DOHH2 (cell line): ENCODE data around the gene PIGQ.

ENCODE experiments used
- H3F3A ChIP-seq: fragments of 200-600 bp; sonication (generic), shearing (Covaris generic); 2 replicates; pipeline ENCODE4 v1.6.0; 2016; ENCODE audit warnings: antibody characterized with exemption, mild to moderate bottlenecking; ENCODE audit not compliant: control insufficient read depth, insufficient read depth
- H3K27ac ChIP-seq: fragments of 200-600 bp; sonication (generic); 2 replicates; pipeline ENCODE4 v1.5.1; 2014; ENCODE audit warnings: low read depth, mild to moderate bottlenecking, low read length, moderate library complexity
- H3K27me3 ChIP-seq: fragments of 200-600 bp; sonication (generic); 2 replicates; pipeline ENCODE4 v1.6.1; 2014; ENCODE audit warnings: mild to moderate bottlenecking, low read length, mixed read lengths; ENCODE audit not compliant: control insufficient read depth
- H3K36me3 ChIP-seq: fragments of 200-600 bp; sonication (generic); 2 replicates; pipeline ENCODE4 v1.6.1; 2014; ENCODE audit warnings: mild to moderate bottlenecking, low read length, moderate library complexity, mixed read lengths; ENCODE audit not compliant: control insufficient read depth
- H3K4me1 ChIP-seq: fragments of 200-600 bp; sonication (generic); 2 replicates; pipeline ENCODE4 v1.6.1; 2014; ENCODE audit warnings: mild to moderate bottlenecking, low read length, mixed read lengths; ENCODE audit not compliant: control insufficient read depth
- H3K4me2 ChIP-seq: fragments of 200-600 bp; sonication (generic); 2 replicates; pipeline ENCODE4 v1.6.0; 2014; ENCODE audit warnings: mild to moderate bottlenecking, low read length, moderate library complexity
- H3K4me3 ChIP-seq: fragments of 200-600 bp; sonication (generic); 2 replicates; pipeline ENCODE4 v1.5.1; 2014; ENCODE audit warnings: mild to moderate bottlenecking, low read length, mixed read lengths
- H3K79me2 ChIP-seq: fragments of 200-600 bp; sonication (generic); 2 replicates; pipeline ENCODE4 v1.6.1; 2014; ENCODE audit warnings: mild to moderate bottlenecking, low read length, mixed read lengths; ENCODE audit not compliant: control insufficient read depth
- H3K9me2 ChIP-seq: fragments of 200-600 bp; sonication (generic); replicated peaks from 2 replicates; pipeline ENCODE4 v1.6.1; 2014; ENCODE audit warnings: mild to moderate bottlenecking, low read length, mixed read lengths; ENCODE audit not compliant: control insufficient read depth
- H3K9me3 ChIP-seq: fragments of 200-600 bp; sonication (generic); 2 replicates; pipeline ENCODE4 v1.6.1; 2014; ENCODE audit warnings: antibody characterized with exemption, low read length, mixed read lengths; ENCODE audit not compliant: control insufficient read depth, insufficient read depth
- H4K20me1 ChIP-seq: fragments of 200-600 bp; sonication (generic); 2 replicates; pipeline ENCODE4 v1.6.0; 2014; ENCODE audit warnings: low read depth, mild to moderate bottlenecking, antibody characterized with exemption, low read length, moderate library complexity; ENCODE audit not compliant: control insufficient read depth, insufficient read depth
- EZH2phosphoT487 ChIP-seq: fragments of 200-600 bp; sonication (generic); IDR thresholded peaks from 2 replicates; pipeline ENCODE4 v1.6.1; 2017; ENCODE audit warnings: borderline replicate concordance, mild to moderate bottlenecking, antibody characterized with exemption, low read length, moderate library complexity, mixed read lengths
- TF ChIP-seq, protein P1 (sequence below): fragments of 200-600 bp; sonication (generic); IDR thresholded peaks from one replicate; pipeline ENCODE4 v1.5.1; 2014; ENCODE audit warnings: antibody characterized with exemption, mild to moderate bottlenecking, low read depth, low read length; ENCODE audit not compliant: poor library complexity, severe bottlenecking

PIGQ gene

GRCh38 chr16:576197-576822 lies 6.5 kb downstream of the PIGQ start:
- Histone ChIP-seq H3K4me2 (no peak overlapping the region), H3K27ac (no peak overlapping the region), H3K4me3 (no peak overlapping the region)

DNA sequence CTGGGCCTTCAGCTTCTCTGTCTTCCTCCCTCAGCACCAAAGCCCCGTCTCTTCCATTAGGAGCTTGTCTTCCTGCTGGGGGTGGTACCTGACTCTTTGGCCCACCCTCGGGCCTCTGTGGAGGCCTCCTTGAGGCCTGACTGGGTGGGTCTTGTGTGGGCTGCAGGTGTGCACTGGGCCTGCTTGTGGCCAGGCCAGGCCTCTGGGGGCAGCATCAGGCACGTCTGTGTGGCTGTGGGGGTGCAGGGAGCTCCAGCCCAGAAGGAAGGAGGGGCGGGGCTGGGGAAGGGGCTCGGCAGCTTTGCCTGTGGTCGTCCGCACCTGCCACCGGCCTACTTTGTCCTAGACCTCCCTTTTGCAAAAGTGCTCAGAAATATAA lies 7.0 kb downstream of the PIGQ start:
- Histone ChIP-seq H3K4me1 (peaks cover 3% of the 10 kb centered on the region; the same call in 1 of the 2 replicates), H3K79me2 (peaks cover 4% of the 10 kb centered on the region; the same call in 1 of the 2 replicates), H3K4me2 (no peak overlapping the region), H3F3A (no peaks in the 10 kb centered on the region), H3K27ac (no peak overlapping the region), H3K36me3 (peaks cover 3% of the 10 kb centered on the region; the same call in 1 of the 2 replicates), H3K9me2 (no peaks in the 10 kb centered on the region), H3K27me3 (no peaks in the 10 kb centered on the region), H4K20me1 (no peaks in the 10 kb centered on the region), H3K4me3 (no peak overlapping the region), H3K9me3 (no peaks in the 10 kb centered on the region)
- TF ChIP-seq EZH2phosphoT487 = no peak
- TF ChIP-seq, protein P1, sequence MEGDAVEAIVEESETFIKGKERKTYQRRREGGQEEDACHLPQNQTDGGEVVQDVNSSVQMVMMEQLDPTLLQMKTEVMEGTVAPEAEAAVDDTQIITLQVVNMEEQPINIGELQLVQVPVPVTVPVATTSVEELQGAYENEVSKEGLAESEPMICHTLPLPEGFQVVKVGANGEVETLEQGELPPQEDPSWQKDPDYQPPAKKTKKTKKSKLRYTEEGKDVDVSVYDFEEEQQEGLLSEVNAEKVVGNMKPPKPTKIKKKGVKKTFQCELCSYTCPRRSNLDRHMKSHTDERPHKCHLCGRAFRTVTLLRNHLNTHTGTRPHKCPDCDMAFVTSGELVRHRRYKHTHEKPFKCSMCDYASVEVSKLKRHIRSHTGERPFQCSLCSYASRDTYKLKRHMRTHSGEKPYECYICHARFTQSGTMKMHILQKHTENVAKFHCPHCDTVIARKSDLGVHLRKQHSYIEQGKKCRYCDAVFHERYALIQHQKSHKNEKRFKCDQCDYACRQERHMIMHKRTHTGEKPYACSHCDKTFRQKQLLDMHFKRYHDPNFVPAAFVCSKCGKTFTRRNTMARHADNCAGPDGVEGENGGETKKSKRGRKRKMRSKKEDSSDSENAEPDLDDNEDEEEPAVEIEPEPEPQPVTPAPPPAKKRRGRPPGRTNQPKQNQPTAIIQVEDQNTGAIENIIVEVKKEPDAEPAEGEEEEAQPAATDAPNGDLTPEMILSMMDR = no peak

More at GRCh38 chr16:576197-576822, 6.5 kb downstream of the PIGQ start:
- Histone ChIP-seq H3K36me3 (peaks cover 3% of the 10 kb centered on the region; the same call in 1 of the 2 replicates), H3K79me2 (peaks cover 5% of the 10 kb centered on the region), H3K4me1 (peaks cover 3% of the 10 kb centered on the region; the same call in 1 of the 2 replicates), H3K9me2 (no peaks in the 10 kb centered on the region), H3K27me3 (no peaks in the 10 kb centered on the region), H3K9me3 (no peaks in the 10 kb centered on the region), H4K20me1 (no peaks in the 10 kb centered on the region), H3F3A (no peaks in the 10 kb centered on the region)
- TF ChIP-seq, protein P1 = no peak
- no peak for TF ChIP-seq EZH2phosphoT487

DNA sequence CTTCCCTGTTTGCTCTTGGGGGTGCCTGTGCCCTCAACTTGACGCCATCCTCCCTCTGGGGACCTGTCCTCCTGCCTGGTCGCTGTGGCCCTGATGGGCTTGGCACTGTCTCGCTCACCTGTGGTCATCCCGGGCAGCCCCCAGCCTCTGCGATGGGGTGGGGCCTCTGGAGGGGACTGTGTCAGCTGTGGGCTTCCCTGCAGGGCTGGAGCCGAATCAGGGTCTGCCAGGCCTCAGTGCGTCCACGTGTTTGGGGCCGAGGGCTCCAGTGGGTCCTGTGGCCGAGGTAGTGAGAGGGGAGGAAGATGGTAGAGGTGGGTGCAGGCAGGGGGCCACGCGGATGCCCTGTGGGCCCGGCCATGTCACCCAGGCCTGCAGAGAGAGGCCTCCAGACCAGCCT lies 8.0 kb downstream of the PIGQ start:
- Histone ChIP-seq H3K4me1 (peaks cover 3% of the 10 kb centered on the region; the same call in 1 of the 2 replicates), H4K20me1 (no peaks in the 10 kb centered on the region), H3K4me2 (no peak overlapping the region)

More for the DNA sequence above, 8.0 kb downstream of the PIGQ start:
- Histone ChIP-seq H3K79me2 (no peaks in the 10 kb centered on the region), H3K27me3 (no peaks in the 10 kb centered on the region), H3K9me2 (no peaks in the 10 kb centered on the region), H3K4me3 (no peak overlapping the region), H3K27ac (no peak overlapping the region), H3K9me3 (no peaks in the 10 kb centered on the region), H3F3A (no peaks in the 10 kb centered on the region), H3K36me3 (peaks cover 3% of the 10 kb centered on the region; the same call in 1 of the 2 replicates)
- TF ChIP-seq, protein P1 = no peak
- no peak for TF ChIP-seq EZH2phosphoT487
